ENCODE measurements around the gene FPR3. TPM values are rescaled to one million over a fixed set of nuclear protein-coding genes. Genes with fewer than 3 reads are reported as not detected.
A peak's percentile ranks its signal among the peaks of the same experiment; 100 is the strongest.
"Not testable (repeated sequence)": the region's sequence is repeated elsewhere in the genome, so short reads cannot be mapped to it uniquely, and the experiment has no call there.

The FPR3 gene
- total RNA-seq, 1 experiment from 2014 or later: 0.10 TPM

DNA sequence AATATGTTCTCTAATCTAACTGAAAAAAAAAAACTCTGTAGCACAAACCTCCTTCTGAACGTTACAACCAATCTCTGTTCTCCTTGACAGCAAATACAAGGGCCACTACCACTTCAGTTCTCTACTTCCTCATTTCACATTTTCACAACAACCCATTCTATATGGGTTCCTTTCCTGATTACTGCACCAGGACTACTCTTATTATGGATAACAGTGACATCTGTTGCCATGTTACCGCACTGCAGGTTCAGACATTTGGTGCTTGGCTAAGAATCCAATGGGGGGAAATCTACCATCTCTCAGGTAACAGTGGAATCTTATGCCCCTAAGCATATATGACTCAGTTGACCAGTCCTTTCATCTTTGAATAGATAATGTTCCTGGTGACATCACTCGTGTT, 11.6 kb upstream of the FPR3 start:
- peak; percentile 45 for DNase-seq (ENCODE audit: low read depth)

DNA sequence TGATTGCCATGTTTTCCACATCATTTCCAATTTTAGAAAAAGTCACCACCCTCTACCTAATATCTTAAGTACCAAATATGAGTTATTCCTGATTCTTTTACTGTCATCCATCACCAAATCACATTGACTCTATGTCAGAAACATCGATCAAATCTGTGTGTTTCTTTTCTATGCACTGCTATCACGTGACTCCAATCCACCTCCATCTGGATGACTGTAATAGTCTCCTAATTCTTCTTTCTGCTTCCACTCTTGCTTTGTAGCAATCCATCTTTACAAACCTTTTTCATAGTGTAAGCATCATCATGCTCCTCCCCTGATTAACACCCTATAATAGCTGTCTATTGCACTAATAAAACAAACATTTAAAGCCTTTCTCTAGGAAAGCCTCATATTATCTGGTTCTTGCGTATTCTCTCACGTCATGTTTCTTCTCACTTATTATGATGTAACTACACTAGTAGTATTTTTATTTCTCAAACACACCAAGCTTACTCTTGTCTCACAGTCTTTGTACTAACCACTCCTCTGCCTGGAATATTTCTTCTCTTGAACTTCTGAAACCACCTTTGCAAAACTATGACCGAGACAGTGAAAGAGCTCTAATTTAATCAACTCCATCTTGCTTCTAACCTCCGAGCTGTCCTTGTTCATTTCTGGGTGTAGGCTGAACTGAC, 10.7 kb upstream of the FPR3 start:
- no peak for DNase-seq (ENCODE audit: low read depth)

DNA sequence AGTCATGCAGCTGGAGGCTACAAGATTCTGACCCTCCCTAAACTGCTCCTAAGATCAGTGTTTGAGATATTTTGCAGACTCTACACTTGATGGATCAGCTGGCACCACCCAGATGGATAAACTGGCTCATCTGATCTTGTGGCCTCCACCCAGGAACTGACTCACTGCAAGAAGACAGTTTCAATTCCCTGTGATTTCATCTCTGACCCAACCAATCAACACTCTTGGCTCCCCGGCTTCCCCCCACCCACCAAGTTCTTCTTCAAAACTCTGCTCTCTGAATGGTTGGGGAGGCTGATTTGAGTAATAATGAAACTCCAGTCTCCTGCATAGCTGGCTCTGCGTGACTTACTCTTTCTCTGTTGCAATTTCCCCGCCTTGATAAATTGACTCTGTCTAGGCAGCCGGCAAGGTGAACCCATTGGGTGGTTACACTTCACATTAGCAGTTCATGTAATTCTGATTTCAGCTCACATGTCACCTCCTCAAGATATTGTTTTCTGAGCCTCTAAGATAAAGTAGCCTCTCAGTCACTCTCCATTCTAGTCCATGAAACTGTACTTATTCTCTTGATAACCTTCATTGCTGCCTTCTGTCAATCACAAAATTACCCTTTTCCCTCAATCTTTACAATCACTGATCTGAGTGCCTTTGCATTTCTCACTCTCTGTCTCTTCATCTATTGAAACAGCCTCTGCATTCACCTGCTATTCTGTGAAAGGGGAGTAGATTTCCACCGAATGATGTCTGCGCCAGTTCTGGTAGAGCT, 9.9 kb upstream of the FPR3 start:
- peak; percentile 82 for DNase-seq (ENCODE audit: low read depth)

DNA sequence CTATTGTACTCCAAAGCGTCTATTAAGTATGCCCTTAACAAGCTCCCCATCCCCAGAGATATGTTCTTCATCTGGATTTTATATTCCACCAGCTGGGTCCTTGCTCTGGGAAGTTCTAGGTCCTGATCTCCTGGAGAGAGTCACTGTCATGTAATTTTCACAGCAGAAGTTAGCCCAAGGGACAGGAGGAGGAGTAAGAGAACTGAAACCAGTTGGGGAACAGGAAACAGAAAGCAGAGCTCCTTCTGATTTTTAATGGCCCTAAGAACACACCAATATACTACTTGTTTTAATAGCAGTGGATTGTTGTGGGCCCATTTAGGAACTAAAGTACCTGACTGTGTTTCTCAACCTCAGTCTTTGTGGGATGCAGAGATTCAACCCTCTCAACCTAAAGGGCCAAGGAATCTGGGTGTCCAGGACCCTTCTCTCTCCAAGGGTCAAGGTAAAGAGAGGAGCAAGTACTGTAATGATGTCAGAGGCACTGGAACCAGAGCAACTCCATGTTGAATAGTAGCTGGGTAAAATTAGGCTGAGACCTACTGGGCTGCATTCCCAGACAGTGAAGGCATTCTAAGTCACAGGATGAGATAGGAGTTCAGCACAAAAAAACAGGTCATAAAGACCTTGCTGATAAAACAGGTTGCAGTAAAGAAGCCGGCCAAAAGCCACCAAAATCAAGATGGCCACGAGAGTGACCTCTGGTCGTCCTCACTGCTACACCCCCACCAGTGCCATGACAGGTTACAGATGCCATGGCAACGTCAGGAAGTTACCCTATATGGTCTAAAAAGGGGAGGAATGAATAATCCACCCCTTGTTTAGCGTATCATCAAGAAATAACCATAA, 8.1 kb upstream of the FPR3 start:
- DNase-seq (ENCODE audit: low read depth): no peak

DNA sequence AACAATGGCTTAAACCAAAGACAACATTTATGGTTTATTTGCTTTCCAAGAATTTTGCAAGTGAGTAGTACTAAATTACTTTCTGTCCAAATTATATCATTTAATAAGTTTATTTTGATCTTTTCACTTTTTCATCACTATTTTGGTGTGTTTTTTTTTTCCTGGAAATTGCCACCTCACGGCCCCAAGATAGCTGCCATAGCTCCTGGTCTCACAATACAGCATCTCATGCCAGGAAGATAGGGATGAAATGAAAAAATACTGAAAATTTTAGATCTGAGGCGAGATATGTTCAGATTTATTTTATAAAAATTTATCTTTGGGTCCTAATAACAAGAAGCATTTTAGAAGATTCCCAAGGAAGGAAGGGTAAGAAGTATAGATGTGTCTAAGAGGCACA, 6.9 kb upstream of the FPR3 start:
- DNase-seq (ENCODE audit: low read depth): no peak

DNA sequence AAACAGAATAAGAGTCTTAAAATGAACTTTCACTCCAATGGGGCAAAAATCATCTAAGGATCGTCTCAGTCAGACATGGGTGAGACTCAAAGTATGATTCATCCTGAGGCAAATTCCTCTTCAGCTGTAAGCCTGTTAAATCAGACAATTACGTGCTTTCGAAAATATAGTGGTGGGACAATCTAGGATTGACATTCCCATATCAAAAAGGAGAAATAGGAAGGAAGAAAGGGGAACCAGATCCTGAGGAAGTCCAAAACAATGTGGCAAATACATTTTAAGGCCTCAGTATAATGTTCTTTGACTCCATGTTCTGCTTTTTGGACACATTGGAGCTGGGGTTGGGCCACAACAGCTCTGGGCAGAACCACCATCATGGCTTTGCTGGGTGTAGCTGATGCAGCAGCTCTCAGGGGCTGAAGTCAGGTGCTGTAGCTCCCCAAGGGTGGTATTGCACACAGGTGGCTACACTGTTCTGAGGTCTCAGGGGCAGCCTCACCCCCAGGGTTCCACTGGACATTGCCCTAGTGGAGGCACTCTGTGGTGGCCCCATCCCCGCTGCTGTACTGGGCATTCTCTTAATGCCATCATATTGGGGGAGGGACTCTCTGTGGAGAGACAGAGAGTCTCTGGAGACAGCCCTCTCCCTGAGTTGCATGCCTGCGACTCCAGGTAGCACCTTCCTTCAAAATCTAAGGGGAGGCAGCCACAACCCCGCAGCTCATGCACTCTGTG, 5.7 kb upstream of the FPR3 start:
- DNase-seq (ENCODE audit: low read depth): peak; percentile 80

DNA sequence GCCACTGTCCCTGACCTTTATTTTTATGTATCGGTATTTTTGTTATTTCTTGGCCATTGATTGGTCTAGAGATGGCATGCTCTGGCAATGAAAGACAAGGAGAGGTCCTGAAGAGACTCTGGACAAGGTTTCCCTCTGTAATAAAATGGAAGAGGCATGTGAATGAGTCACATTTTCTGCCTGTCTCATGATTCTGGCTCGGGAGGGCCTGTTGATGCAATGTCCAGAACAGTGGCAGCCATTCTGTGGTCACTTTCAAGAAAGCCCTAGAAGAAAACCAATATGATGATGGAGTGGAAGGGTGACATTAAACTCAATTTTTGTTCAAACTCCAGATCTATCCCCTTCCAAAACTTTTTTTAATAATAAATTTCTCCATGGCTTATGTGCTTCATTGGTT, 2.0 kb upstream of the FPR3 start:
- DNase-seq (ENCODE audit: low read depth): no peak

DNA sequence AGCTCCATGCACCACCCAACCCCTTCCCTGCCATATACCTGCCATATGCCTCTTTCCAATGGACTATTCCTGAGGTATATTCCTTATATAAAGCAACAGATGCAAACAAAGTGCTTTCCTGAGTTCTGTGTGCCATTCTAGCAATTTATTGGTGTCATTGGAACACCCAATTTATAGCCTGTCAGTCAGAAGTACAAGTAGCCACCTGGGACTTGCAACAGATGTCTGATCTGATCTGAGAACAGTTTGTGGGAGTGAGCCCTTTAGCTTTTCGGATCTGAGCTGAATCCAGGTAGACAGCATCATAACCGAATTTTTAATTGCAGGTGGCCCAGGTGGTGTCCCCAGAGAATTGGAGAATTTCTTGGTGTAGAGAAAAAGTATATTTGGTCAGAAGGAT, 963 bp upstream of the FPR3 start:
- DNase-seq (ENCODE audit: low read depth): no peak

DNA sequence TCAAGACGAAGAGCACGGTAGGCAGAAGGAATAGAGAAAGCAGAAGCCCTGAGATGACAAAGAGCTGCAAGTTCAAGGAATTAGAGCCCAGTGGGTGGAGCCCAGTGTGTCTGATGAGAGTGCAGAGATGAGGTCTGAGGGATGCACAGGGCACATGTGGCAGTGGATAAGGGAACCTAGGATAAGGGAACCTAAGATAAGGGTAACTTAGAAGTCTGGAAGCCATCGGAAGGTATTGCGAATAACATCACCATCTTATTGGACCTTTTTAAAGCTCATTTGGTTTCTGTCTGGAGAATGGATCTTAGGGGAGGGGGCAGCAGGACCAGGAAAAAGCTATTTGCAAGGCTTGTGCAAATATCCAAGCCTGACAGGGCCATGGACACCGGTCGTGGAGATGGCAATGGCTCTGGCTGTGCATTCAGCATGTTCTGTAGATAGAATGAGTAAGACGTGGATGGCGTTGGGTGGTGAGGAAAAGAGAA, 1.3 kb downstream of the FPR3 start:
- no peak for DNase-seq (ENCODE audit: low read depth)

DNA sequence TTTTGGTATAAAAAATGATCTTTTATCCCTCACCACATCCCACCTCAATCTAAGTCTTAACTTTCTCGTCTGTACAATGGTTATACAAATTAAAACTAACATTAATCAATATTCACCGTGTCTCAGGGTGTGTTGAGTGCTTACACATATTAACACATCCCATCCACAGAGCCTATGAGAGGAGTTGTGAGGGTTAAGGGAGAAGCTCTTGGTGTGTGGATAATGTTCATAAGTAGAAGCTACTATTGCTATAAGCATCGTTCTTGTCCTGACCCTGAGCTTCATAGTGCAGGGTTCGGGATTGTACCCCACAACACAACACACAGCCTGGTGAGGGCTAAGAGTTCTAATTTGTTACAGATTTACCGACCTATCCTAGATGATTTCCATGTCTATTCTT, 2.5 kb downstream of the FPR3 start:
- no peak for DNase-seq (ENCODE audit: low read depth)

DNA sequence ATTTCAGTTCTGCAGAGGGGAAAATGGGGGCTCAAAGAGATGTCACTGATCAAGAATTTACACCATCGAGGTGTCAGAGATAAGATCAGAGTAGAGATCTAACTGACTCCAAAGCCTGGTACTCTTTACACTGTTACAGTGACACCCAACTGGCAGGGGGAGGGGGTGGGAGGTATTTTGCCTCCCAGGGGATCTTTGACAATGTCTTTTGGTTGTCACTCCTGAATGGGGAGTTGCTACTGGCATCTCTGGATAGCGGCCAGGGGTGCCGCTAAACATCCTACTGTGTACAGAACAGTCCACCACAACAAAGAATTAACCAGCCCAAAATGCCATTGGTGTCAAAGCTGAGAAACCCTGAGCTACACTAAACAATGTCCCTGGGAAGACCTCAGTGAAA, 3.1 kb downstream of the FPR3 start:
- DNase-seq (ENCODE audit: low read depth): no peak

DNA sequence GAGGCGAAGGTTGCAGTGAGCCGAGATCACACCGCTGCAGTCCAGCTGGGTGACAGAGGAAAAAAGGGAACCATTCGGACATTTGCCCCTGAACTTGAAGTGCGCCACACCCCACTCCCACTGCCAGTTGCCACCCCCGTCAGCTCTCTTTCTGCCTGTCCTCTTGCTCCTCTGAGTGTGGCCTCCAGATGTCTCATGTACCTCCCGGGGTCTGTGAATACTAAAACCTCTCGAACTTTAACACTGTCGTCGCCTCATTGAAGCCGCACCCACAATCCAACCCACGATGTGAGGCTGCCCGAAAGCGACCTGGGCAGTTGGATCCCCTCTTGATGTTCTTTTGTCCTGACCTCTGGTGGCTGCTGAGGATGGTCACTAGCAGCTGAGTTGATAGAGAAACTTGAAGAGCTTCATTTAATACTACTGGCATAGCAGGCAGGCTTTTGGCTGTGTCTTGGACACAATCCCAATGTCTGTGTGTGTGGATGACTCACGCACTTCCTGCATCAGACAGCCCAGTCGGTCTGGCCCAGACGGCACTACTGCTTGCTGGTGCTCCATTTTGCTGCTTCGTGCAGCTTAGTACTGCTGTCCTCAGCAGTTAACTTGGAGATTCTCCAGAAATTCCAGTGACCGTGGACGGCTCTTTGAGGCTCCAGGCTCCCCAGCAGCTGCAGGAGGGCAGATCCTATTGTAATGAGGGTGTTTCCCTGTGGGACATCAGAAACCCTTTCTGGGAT, 4.2 kb downstream of the FPR3 start:
- DNase-seq (ENCODE audit: low read depth): peak; percentile 98

DNA sequence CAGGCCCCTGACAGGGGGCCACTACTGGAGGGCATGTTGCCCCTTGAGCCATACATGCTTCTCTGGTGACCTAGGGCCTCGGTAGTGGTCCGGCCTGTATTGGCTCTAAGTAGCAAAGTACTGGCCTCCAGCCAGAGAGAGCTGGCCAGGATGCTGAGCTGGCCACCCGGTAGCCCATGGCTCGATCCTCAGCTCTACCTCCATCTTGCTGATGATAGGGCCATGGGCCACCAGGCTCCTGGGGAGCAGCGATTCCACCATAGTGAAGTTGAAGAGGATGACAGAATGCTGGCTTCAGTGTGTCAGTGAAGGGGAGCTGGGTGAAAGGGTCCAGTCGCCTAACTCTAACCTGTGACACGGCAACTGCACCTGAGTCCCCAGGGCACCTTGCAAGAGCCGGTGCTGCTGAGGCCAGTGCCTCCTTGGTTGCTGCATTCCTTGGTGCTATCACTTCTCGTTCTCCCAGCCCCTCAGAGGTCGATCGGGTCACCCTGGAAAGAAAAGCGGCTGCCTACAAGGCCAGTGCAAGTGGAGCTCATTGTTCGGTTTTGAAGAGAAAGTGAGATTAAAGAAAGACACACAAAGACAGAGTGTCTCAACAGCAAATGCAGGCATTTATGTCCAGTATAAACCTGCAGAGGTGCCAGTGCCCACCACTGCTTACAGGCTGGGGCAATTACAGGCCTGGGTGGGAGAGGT, 5.0 kb downstream of the FPR3 start:
- no peak for DNase-seq (ENCODE audit: low read depth)

DNA sequence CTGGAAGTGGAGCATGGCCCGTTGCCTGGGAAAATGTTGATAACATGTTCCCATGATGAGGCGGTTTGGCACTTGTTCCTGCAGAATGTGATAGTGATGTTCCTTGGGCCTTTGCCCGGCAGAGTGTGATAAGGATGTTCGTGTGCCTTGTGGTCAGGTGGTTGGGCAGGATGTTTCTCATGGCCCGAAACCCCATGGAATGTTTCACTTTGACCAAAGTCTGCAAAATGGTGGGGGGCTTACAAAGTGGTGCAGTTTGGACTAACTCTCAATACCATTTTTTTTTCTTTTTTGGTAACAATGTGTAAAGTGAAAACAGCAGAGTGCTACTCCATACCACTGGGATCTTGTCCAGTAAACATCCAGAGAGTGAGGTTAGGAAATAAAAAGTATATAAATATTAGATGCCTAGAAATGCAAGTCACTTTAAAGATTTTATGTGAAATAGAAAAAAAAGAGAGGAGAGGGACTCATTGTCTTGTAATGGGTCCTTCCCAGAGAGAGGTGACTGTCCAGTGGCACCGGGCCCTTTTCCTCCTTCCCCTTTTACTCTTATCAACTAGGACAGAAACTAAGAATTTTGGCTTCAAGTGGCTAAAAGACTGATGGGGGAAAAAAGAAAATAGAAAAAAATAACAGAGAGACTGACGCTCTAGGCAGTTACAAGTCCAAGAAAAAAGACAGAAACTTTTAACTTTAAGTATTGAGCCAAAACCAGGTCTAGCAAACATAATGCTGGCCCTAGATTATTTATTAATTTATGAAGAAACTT, 5.7 kb downstream of the FPR3 start:
- peak; percentile 65 for DNase-seq (ENCODE audit: low read depth)

DNA sequence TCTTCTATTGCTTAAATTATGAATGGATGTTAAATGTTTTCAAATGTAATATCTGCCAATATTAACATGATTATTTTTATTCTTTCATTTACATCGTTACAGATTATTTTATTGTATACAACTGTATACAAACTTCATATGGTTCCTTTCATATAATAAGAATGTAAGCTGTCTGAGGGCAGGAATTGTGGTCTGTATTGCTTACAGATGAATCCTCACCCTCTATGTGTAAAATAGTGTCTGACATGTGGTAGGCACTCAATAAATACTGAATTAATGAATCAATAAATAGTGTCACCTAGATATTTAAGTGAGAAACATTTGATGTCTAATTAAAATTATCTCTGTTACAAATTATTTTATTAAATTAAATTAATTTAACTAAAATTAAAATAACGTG, 7.8 kb downstream of the FPR3 start:
- no peak for DNase-seq (ENCODE audit: low read depth)

DNA sequence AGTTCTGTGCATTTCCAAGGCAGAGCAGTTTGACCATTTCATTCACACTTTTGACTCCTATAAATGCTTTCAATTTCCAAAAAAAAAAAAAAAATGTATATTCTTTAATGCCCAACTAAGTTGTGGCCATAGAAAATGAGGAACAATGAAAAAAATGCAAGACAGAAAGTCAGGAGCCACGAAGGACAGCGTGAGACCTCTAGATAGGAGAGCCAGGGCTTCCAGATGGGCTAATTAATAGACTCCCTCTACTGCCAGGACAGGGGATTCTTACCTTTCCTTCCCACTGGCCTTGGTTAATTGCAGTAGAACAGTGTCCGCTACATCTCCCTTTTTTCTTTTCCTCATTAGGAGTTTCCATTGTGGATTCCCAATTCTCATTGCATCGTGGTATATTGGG, 8.6 kb downstream of the FPR3 start:
- DNase-seq (ENCODE audit: low read depth): no peak

DNA sequence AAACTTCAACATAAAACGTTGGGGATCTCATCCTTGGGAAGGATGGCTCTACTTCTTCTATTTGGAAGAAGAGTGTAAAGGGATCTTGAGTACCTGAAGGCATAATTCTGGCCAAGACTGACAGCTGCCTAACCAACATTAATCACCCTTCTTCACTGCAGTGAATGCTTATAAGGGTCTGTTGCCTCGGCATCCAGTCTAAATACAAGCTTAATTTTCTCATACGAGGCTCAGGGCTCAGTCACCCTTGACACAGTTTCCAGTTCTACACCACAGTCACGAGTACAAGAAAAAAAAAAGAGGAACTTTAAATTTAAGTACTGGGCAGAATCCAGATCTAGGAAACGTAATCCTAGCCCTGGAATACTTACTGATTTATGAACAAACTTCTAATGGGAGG, 9.0 kb downstream of the FPR3 start:
- DNase-seq (ENCODE audit: low read depth): no peak

DNA sequence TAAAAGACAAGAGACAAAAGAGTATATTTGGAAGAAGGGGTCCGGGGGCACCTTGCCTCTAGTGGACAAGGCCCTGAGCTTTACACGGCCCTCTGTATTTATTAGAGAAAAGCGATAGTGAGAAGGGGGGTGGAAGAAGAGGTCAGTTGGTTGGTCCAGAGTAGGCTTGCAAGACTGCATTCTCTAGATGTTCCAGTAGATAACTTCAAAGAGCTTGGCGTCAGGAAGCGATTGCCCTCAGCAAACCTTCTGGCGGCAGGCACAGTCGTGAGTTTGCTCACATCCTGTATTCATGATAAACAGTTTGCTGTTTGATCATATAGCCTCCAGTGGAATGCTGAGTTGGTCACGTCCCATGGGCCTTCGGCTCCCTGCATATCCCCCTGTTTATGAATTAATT, 9.8 kb downstream of the FPR3 start:
- DNase-seq (ENCODE audit: low read depth): not testable (repeated sequence)

DNA sequence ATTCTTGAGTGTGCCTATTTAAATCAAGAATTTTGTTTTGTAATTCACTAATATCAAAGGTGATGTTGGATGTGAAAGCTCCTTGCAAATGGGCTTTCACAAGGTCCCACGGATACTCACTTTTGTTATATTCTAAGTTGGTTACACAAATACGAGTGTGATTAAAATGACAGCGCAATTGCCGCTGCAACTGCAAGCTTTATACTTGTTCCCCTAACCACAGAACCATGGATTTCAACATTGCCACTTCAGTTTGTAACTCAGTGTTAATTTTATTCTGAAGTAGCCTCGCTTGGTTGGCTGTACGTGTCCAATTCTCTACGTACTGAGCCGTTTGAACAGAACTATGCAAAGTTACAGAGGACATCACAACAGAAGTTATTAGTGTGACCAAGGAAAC, 10.4 kb downstream of the FPR3 start:
- not testable (repeated sequence) for DNase-seq (ENCODE audit: low read depth)

DNA sequence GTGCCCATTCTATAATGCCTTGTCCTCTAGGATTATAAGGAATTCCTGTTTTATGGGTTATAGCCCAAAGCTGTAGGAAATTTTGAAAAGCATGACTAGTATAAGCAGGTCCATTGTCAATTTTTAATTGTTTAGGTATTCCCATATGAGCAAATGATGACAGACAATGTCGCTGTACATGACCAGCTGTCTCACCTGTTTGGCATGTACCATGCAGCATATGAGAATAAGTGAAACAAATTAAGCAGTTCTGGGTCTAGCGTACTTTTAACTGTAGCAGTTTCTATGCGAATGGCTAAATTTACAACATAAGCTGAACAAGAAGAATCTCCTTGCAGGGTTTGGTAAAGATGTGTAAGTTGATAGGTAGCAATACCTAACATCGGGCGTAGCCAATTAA, 11.6 kb downstream of the FPR3 start:
- DNase-seq (ENCODE audit: low read depth): not testable (repeated sequence)
